ENCODE results near the gene SLC35F4. TPM values are rescaled to one million over a fixed set of nuclear protein-coding genes. Genes with fewer than 3 reads are reported as not detected.

Gene SLC35F4
- total and polyA plus RNA-seq, 2 donors (not counting 1 experiment from before 2014, with no cell fraction given), result not detected

DNA sequence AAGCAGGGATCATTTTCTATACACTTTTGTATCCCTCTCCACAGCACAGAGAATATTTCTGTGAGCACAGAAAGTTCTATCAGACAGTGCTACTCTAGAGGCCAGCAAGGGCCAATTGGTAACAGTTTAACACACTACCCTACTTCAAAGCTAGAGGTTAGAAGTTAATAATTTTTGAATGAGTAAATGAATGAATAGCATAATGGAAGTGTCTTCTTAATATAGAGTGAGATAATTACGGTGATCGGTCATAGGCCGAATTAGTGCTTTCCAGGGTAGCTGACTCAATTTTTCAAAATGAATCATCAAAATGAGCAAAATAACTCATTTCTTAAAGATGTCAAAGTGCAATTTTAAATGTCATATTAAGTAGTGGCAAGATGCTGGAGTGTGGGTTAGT is 305.2 kb downstream of the SLC35F4 start:
- Histone ChIP-seq H3K4me1 (ENCODE audit: control insufficient read depth in 2 of 2, insufficient read depth in 2 of 2, low read length in 2 of 2) (no peaks in the 10 kb centered on the region), H3K4me3 (ENCODE audit: control extremely low read depth in 1 of 5, extremely low read depth in 1 of 5, insufficient read depth in 1 of 5, low read depth in 2 of 5, low read length in 4 of 5) (no peak overlapping the region), H3K27ac (ENCODE audit: low read length in 2 of 2) (no peak overlapping the region), H3K36me3 (replicated peaks in 1 of 2; ENCODE audit: control extremely low read depth in 1 of 2, control insufficient read depth in 1 of 2, extremely low read depth in 1 of 2, insufficient read depth in 2 of 2, low read length in 1 of 2) (no peaks in the 10 kb centered on the region), H3K4me2 (replicated peaks; ENCODE audit: low read depth, low read length, poor library complexity, severe bottlenecking) (no peak overlapping the region), H3K27me3 (replicated peaks in 1 of 4; ENCODE audit: control extremely low read depth in 1 of 4, control insufficient read depth in 3 of 4, insufficient read depth in 4 of 4, low read length in 3 of 4) (no peaks in the 10 kb centered on the region), H3K9ac (ENCODE audit: low read length) (no peak overlapping the region), H3K9me3 (ENCODE audit: control extremely low read depth in 1 of 3, control insufficient read depth in 2 of 3, insufficient read depth in 1 of 3, low read length in 2 of 3) (no peaks in the 10 kb centered on the region), H4K20me1 (ENCODE audit: control insufficient read depth, insufficient read depth, low read length, poor library complexity, severe bottlenecking) (no peaks in the 10 kb centered on the region), H3K79me2 (ENCODE audit: control insufficient read depth, insufficient read depth, low read length) (no peaks in the 10 kb centered on the region), H2AFZ (ENCODE audit: insufficient read depth, low read depth, low read length, poor library complexity, severe bottlenecking) (no peak overlapping the region)
- ATAC-seq (ENCODE audit: low read depth), result no peak
- Mint-ChIP-seq H3K9me3 (ENCODE audit: insufficient read depth) (peaks cover 1% of the 10 kb centered on the region), H3K4me1 (no peaks in the 10 kb centered on the region), H3K27ac (no peak overlapping the region), H3K27me3 (peaks cover 5% of the 10 kb centered on the region), H3K4me3 (no peak overlapping the region)
- POLR2A ChIA-PET, result no interaction called here
- DNase-seq, result no peak
- intact Hi-C loops (cut with micrococcal nuclease), result no loop called here
- WGBS (ENCODE audit: insufficient coverage), result no CpG with 5 or more reads among the region's 3 CpGs
- CTCF ChIA-PET, result no interaction called here
- TF ChIP-seq, protein P1, sequence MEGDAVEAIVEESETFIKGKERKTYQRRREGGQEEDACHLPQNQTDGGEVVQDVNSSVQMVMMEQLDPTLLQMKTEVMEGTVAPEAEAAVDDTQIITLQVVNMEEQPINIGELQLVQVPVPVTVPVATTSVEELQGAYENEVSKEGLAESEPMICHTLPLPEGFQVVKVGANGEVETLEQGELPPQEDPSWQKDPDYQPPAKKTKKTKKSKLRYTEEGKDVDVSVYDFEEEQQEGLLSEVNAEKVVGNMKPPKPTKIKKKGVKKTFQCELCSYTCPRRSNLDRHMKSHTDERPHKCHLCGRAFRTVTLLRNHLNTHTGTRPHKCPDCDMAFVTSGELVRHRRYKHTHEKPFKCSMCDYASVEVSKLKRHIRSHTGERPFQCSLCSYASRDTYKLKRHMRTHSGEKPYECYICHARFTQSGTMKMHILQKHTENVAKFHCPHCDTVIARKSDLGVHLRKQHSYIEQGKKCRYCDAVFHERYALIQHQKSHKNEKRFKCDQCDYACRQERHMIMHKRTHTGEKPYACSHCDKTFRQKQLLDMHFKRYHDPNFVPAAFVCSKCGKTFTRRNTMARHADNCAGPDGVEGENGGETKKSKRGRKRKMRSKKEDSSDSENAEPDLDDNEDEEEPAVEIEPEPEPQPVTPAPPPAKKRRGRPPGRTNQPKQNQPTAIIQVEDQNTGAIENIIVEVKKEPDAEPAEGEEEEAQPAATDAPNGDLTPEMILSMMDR (IDR thresholded peaks at IDR 0.05), result no peak
- TF ChIP-seq EZH2 (IDR thresholded peaks at IDR 0.05; ENCODE audit: borderline replicate concordance, insufficient read depth, low read depth, low read length, poor library complexity, severe bottlenecking), result no peak

GRCh38 chr14:57559576-57559975 is 306.3 kb downstream of the SLC35F4 start:
- Histone ChIP-seq H3K9me3 (ENCODE audit: control extremely low read depth in 1 of 3, control insufficient read depth in 2 of 3, insufficient read depth in 1 of 3, low read length in 2 of 3) (no peaks in the 10 kb centered on the region), H3K9ac (ENCODE audit: low read length) (no peak overlapping the region), H3K4me2 (replicated peaks; ENCODE audit: low read depth, low read length, poor library complexity, severe bottlenecking) (no peak overlapping the region), H3K4me3 (ENCODE audit: control extremely low read depth in 1 of 5, extremely low read depth in 1 of 5, insufficient read depth in 1 of 5, low read depth in 2 of 5, low read length in 4 of 5) (no peak overlapping the region), H4K20me1 (ENCODE audit: control insufficient read depth, insufficient read depth, low read length, poor library complexity, severe bottlenecking) (no peaks in the 10 kb centered on the region), H3K79me2 (ENCODE audit: control insufficient read depth, insufficient read depth, low read length) (no peaks in the 10 kb centered on the region), H2AFZ (ENCODE audit: insufficient read depth, low read depth, low read length, poor library complexity, severe bottlenecking) (no peak overlapping the region), H3K4me1 (ENCODE audit: control insufficient read depth in 2 of 2, insufficient read depth in 2 of 2, low read length in 2 of 2) (no peaks in the 10 kb centered on the region), H3K36me3 (replicated peaks in 1 of 2; ENCODE audit: control extremely low read depth in 1 of 2, control insufficient read depth in 1 of 2, extremely low read depth in 1 of 2, insufficient read depth in 2 of 2, low read length in 1 of 2) (no peaks in the 10 kb centered on the region), H3K27me3 (replicated peaks in 1 of 4; ENCODE audit: control extremely low read depth in 1 of 4, control insufficient read depth in 3 of 4, insufficient read depth in 4 of 4, low read length in 3 of 4) (no peaks in the 10 kb centered on the region), H3K27ac (ENCODE audit: low read length in 2 of 2) (no peak overlapping the region)
- WGBS (ENCODE audit: insufficient coverage), result 62% methylated on average over 4 of the region's 5 CpGs
- ChIA-PET POLR2A (no interaction called here), CTCF (no interaction called here)
- Mint-ChIP-seq H3K4me3 (no peak overlapping the region), H3K9me3 (ENCODE audit: insufficient read depth) (peaks cover 5% of the 10 kb centered on the region), H3K27me3 (peaks cover 6% of the 10 kb centered on the region), H3K27ac (no peak overlapping the region), H3K4me1 (no peaks in the 10 kb centered on the region)
- TF ChIP-seq, protein P1 (IDR thresholded peaks at IDR 0.05), result no peak
- TF ChIP-seq EZH2 (IDR thresholded peaks at IDR 0.05; ENCODE audit: borderline replicate concordance, insufficient read depth, low read depth, low read length, poor library complexity, severe bottlenecking), result no peak
- no peak for ATAC-seq (ENCODE audit: low read depth)
- DNase-seq, result no peak
- intact Hi-C loops (cut with micrococcal nuclease), result no loop called here
